GM18870 (cell line): ENCODE data around the gene FGF18.
"Not testable (repeated sequence)": the region's sequence is repeated elsewhere in the genome, so short reads cannot be mapped to it uniquely, and the experiment has no call there.

Source experiments
- ATAC-seq: cut with Tn5 transposase; IDR thresholded peaks from one replicate; pipeline ENCODE4 v1.9.1; 2021; ENCODE audit warnings: moderate library complexity; ENCODE audit not compliant: unreplicated experiment

Gene FGF18

DNA sequence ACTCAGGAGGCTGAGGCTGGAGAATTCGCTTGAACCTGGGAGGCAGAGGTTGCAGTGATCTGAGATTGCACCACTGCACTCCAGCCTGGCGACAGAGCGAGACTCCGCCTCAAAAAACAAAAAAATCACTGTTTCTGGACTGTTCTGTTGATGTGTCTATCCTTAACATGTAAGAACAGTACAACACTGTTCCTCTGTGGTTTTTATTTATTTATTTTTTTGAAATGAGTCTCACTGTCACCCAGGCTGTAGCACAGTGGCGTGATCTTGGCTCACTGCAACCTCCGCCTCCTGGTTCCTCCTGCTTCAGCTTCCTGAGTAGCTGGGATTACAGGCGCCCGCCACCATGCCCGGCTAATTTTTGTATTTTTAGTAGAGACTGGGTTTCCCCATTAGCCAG lies 20.8 kb upstream of the FGF18 start:
- ATAC-seq, result not testable (repeated sequence)

- no peak for ATAC-seq
Measured at GRCh38 chr5:171400169-171400568, 19.3 kb upstream of the FGF18 start.

GRCh38 chr5:171401167-171401947 lies 18.1 kb upstream of the FGF18 start:
- no peak for ATAC-seq

DNA sequence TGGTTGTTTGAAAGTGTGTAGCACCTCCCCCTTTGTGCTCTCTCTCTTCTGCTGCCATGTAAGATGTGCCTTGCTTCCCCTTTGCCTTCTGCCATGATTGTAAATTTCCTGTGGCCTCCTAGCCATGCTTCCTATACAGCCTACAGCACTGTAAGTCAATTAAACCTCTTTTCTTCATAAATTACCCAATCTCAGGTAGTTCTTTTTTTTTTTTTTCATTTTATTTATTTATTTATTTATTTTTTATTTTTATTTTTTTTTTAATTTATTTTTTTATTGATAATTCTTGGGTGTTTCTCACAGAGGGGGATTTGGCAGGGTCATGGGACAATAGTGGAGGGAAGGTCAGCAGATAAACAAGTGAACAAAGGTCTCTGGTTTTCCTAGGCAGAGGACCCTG lies 16.7 kb upstream of the FGF18 start:
- ATAC-seq, result not testable (repeated sequence)

DNA sequence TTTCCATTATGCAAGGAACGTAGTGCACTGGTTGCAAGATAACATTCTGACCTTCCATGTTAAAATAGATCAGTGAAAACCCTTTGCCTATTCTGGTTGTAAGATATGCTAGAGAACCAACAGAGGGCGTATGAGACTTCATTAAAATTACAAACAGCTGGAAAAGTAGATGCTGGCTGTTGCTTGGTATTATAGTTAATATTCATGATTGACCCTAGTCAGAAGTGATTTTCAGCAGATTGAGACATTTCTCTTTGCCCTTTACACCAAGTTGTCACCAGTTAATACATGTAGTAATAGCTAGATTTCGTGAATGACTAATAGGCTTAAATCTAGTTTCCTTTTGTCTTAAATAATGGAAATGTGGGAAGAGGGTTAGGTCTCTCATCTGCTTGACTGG lies 13.8 kb upstream of the FGF18 start:
- ATAC-seq, result no peak

GRCh38 chr5:171407234-171407633 lies 12.2 kb upstream of the FGF18 start:
- no peak for ATAC-seq

DNA sequence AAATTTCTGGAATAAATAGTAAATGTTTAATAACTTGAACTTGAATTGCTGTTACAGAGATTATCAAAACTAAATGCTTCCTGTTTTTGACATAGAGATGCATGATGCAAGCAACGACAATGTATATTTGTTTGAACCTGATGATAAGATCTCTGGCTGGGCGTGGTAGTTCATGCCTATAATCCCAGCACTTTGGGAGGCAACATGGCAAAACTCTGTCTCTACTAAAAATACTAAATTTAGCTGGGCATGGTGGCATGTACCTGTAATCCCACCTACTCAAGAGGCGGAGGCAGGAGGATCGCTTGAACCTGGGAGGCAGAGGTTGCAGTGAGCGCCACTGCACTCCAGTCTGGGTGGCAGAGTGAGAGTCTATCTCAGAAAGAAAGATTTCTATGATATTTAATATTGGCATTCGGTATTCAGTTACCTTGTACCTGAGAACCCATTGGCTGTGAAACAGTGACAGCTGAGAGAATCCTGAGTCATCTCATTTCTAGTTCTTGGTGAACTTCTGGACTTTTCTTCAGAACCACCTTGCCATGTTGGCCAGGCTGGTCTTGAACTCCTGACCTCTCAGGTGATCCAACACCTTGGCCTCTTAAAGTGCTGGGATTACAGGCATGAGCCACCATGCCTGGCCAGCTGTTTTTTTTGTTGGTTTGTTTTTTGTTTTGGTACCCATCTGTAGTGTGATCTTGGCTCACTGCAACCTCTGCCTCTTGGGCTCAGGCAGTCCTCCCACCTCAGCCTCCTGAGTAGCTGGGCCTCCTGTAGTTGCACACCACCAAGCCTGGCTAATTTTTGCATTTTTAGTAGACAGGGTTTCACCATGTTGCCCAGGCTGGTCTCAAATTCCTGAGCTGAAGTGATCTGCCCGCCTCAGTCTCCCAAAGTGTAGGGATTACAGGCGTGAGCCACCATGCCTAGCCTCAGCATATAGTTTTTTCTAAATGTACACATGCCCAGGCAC lies 10.0 kb upstream of the FGF18 start:
- no peak for ATAC-seq

DNA sequence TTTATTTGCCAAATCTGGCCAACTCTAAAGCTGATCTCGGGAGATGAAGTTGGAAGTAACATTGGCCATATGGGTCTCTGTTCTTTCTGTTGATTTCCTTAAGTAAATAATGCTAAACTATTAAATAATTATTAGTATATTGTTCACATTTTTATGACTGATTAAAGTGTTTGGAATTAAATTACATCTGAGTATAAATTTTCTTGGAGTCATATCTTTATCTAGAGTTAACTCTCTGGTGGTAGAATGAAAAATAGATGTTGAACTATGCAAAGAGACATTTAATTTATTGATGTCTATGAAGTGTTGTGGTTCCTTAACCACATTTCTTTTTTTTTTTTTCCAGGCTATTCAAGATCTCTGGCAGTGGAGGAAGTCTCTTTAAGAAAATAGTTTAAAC lies 9.3 kb upstream of the FGF18 start:
- no peak for ATAC-seq

DNA sequence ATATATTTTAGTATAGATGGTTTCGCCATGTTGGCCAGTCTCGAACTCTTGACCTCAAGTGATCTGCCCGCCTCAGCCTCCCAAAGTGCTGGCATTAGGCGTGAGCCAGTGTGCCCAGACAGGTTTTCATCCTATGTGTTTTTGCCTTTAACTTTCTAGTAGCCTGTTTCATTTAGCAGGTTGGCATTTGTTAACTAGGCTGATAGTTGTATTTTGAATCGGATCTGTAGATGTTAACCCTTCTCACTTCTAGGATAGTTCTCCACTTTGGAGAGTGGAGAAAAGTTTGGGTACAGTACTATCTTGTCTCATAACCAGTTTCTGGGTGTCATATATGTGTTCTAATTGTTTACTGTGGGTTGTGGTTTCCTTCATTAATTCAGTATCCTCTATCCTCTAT lies 7.3 kb upstream of the FGF18 start:
- no peak for ATAC-seq

- ATAC-seq, result no peak
Measured at GRCh38 chr5:171413153-171413910, 6.1 kb upstream of the FGF18 start.

DNA sequence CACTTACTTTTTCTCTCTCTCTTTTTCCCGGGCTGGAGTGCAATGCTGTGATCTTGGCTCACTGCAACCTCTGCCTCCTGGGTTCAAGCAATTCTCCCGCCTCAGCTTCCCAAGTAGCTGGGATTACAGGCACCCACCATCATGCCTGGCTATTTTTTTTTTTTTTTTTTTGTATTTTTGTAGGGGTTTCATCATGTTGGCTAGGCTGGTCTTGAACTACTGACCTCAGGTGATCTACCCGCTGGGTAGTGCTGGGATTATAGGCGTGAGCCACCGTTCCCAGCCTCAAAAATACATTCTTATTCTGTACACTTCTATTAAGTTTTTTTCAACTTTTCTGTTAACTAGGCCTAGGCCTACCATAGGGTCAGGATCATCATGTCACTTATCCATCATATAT lies 5.5 kb upstream of the FGF18 start:
- ATAC-seq, result not testable (repeated sequence)

DNA sequence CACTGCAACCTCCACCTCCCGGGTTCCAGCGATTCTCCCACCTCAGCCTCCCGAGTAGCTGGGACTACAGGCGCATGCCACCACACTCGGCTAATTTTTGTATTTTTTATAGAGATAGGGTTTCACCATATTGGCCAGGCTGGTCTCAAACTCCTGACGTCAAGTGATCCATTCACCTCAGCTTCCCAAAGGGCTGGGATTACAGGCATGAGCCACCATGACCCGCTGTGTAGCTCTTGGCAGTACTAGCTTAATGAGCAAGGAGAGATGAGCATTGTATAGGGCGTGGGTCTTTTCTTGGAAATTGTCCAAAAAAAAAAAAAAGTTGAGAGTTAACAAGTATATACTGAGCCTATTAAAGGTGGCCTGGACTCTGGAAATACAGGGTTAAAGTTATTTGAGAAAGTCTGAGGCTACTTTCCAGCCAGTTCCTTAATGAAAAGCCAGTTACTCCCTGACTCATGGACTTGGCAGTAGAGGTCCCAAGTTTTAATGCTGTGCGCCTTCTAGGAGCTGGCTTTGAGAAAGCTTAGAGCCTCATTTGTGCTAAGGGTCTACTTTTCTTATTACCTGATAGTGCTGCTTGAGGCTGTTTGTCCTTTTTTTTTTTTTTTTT lies 4.2 kb upstream of the FGF18 start:
- no peak for ATAC-seq

DNA sequence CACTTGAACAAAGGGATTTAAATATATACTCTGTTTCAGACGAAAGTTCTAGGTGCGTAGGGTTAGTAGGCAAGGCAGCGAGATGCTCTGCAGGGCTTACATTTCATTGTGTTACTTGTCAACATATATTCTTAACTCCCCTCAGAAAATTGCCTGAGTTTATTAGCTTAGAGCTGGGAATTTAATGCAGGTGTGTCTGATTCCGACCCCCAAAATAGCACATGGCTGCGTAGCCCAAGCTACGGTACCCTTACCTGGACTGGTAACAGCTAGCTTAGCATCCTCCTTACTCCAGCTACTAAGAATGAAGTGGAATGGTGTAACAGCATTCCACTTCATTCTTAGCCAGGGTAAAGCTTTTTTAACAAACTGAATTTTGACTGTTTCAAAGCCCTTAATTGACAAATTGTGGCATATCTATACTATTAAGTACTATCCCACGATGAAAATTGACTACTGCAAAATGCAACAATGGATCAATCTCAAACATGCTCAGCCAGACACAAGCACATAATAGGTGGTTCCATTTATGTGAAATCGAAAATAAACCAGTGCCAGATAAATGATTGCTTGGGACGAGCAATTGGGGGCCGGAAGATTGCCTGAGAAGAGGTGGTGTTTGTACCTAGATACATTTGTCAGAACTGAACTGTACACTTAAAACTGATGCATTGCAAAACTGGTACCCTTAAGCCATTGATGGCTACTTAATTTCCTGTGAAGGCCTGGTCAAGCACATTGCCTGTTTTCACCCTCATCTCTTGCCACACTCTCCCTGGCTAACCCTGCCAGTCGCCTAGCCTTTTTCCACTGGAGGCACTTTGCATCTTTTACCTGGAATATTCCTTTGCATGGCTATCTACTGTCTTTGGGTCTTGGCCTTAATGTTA lies 3.0 kb upstream of the FGF18 start:
- no peak for ATAC-seq

DNA sequence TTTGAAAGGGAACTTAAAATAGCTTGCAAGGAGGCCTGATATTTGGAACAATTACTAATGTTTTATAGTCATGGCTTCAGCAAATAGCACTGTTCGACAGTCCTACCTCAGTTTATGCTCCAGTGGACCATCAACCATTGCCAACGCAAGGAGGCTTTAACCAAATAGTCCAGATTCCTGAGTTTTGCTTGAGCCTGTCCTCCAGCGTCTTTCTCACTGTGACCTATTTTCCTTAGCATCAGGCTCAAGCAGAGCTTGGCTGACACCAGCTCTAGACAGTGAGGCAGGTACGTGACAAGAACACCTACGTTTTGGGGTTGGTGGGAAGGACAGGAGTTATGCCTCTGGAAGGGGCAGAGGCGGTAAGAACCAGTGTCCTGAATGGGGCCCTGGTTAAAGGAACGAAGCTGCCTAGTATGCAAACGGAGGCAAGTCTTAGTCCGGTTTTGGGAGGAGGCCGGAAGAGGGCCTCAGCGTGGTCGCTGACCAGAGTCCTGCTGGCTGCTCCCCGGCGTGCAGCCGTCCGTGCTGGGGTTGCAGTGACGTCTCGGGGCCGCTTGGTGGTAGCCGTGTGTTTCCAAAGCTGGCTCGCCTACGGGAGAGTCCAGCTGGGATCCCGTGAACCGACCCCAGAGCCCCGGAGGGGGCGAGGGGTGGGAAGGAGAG lies 998 bp upstream of the FGF18 start:
- ATAC-seq, result peak; percentile 45

- ATAC-seq, result no peak
Measured at GRCh38 chr5:171419688-171420430, 412 bp downstream of the FGF18 start.

DNA sequence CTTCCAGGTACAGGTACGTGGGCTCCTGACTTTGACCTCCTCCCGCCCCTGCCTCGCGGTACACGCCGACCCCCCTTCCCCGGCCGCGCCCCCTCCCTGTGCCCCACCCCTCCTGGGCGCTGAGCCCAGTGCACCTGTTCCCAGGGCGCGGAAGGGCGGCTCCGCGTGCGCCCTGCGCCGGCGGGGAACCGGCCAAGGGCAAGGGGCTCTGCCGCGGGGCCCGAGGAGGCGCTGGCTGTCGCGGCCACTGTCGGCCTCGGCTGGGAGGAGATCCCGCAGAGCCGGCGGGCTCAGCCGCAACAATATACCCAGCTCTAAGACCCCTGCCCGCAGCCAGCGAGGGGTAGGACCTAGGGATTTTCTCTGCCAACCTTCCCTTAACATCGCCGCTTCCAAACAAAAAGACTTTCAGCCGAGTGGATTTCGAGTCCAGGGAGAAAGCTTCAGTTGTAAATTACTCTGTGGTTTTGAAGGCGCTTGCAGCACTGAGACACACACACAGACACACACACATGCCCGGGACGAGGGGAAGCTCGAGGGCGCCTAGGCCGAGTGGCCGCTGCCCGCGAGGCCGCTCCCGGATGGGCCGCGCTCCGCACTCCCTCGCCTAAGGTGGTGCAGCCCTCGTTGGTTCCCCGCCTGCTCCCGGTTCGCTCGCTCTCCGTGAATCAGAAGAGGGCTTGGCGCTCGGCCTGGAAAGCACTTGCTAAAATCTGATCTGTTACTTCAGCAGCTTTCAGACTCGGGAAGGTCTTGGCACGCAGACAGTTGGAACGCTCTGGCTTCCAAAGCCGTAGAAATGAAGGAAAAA lies 1.2 kb downstream of the FGF18 start:
- ATAC-seq, result no peak

GRCh38 chr5:171421331-171422262 lies 2.1 kb downstream of the FGF18 start:
- ATAC-seq, result no peak
